Fibroblast of the aortic adventitia (primary cell): ENCODE data around the gene GRAMD1C. TPM values are rescaled to one million over a fixed set of nuclear protein-coding genes. Genes with fewer than 3 reads are reported as not detected.

Source experiments
- DNase-seq: peaks from one replicate; pipeline ENCODE4 v3.0.0-alpha.2; 2010; ENCODE audit warnings: low read depth
- H3K4me3 ChIP-seq: 2 replicates; pipeline ENCODE4 v1.5.1; 2011; ENCODE audit warnings: low read depth, mild to moderate bottlenecking, control low read depth, low read length, moderate library complexity
- CTCF ChIP-seq: IDR thresholded peaks from 2 replicates; pipeline ENCODE4 v1.5.1; 2011; ENCODE audit warnings: mild to moderate bottlenecking, low read length, control low read depth, inconsistent platforms; ENCODE audit not compliant: insufficient read depth
- total RNA-seq: library from RNA; depleted of rRNA; stranded (reverse); fragments of >200 nt; gene quantifications from 2 replicates; pipeline ENCODE4 v1.2.3, GENCODE V29; 2012; ENCODE audit warnings: low replicate concordance

The GRAMD1C gene
- total RNA-seq, 1 donor, result 12.1 TPM

- no peak overlapping the region for H3K4me3 ChIP-seq
- TF ChIP-seq CTCF, result no peak
- no peak for DNase-seq
Measured at GRCh38 chr3:113963879-113964278, 125.3 kb downstream of the GRAMD1C start.

GRCh38 chr3:113966172-113966571 is 127.6 kb downstream of the GRAMD1C start:
- no peak overlapping the region for H3K4me3 ChIP-seq
- no peak for TF ChIP-seq CTCF
- DNase-seq, result no peak

- TF ChIP-seq CTCF, result no peak
- H3K4me3 ChIP-seq, result no peak overlapping the region
- DNase-seq, result peak; percentile 60
Measured at GRCh38 chr3:113968986-113969385, 130.4 kb downstream of the GRAMD1C start.

- TF ChIP-seq CTCF, result no peak
- no peak for DNase-seq
- H3K4me3 ChIP-seq, result no peak overlapping the region
Measured at GRCh38 chr3:113977822-113978221, 139.2 kb downstream of the GRAMD1C start.

- no peak overlapping the region for H3K4me3 ChIP-seq
- DNase-seq, result no peak
- TF ChIP-seq CTCF, result no peak
Measured at GRCh38 chr3:113979916-113980315, 141.3 kb downstream of the GRAMD1C start.

GRCh38 chr3:113981803-113982202 is 143.2 kb downstream of the GRAMD1C start:
- TF ChIP-seq CTCF, result no peak
- DNase-seq, result no peak
- H3K4me3 ChIP-seq, result no peak overlapping the region

- no peak for TF ChIP-seq CTCF
- DNase-seq, result no peak
- H3K4me3 ChIP-seq, result no peak overlapping the region
Measured at GRCh38 chr3:113983544-113983943, 145.0 kb downstream of the GRAMD1C start.
